Stromal cell of bone marrow (primary cell): Measurements from ENCODE around the gene TTC33.
"Not testable (repeated sequence)": the region's sequence is repeated elsewhere in the genome, so short reads cannot be mapped to it uniquely, and the experiment has no call there.

Experiments
- DNase-seq: peaks from one replicate; pipeline ENCODE4 v3.0.0-alpha.2; 2012; ENCODE audit warnings: low read depth

The TTC33 gene

GRCh38 chr5:40716590-40716989 is 39.2 kb downstream of the TTC33 start:
- no peak for DNase-seq

GRCh38 chr5:40716000-40716399 is 39.8 kb downstream of the TTC33 start:
- DNase-seq, result no peak

GRCh38 chr5:40714001-40714400 is 41.8 kb downstream of the TTC33 start:
- DNase-seq, result no peak

- DNase-seq, result not testable (repeated sequence)
Observed at GRCh38 chr5:40710575-40710974, 45.2 kb downstream of the TTC33 start.

- DNase-seq, result not testable (repeated sequence)
Observed at GRCh38 chr5:40705484-40705883, 50.3 kb downstream of the TTC33 start.

GRCh38 chr5:40702027-40702426 is 53.7 kb downstream of the TTC33 start:
- DNase-seq, result not testable (repeated sequence)

- DNase-seq, result no peak
Observed at GRCh38 chr5:40700116-40700782, 55.5 kb downstream of the TTC33 start.

GRCh38 chr5:40694433-40694832 is 61.3 kb downstream of the TTC33 start:
- no peak for DNase-seq

GRCh38 chr5:40691894-40692293 is 63.9 kb downstream of the TTC33 start:
- DNase-seq, result no peak

GRCh38 chr5:40690267-40690666 is 65.5 kb downstream of the TTC33 start:
- no peak for DNase-seq

- peak; percentile 96 for DNase-seq
Observed at GRCh38 chr5:40689438-40689837, 66.3 kb downstream of the TTC33 start.

GRCh38 chr5:40688996-40689395 is 66.8 kb downstream of the TTC33 start:
- no peak for DNase-seq

GRCh38 chr5:40688127-40688761 is 67.5 kb downstream of the TTC33 start:
- DNase-seq, result peak; percentile 77

GRCh38 chr5:40687321-40687720 is 68.4 kb downstream of the TTC33 start:
- no peak for DNase-seq

- no peak for DNase-seq
Observed at GRCh38 chr5:40685976-40686486, 69.7 kb downstream of the TTC33 start.

- no peak for DNase-seq
Observed at GRCh38 chr5:40685193-40685592, 70.6 kb downstream of the TTC33 start.

GRCh38 chr5:40683305-40683704 is 72.5 kb downstream of the TTC33 start:
- DNase-seq, result no peak

- DNase-seq, result no peak
Observed at GRCh38 chr5:40682154-40683017, 73.4 kb downstream of the TTC33 start.

GRCh38 chr5:40681363-40682153 is 74.2 kb downstream of the TTC33 start:
- no peak for DNase-seq

GRCh38 chr5:40680741-40681362 is 74.9 kb downstream of the TTC33 start:
- DNase-seq, result no peak

- no peak for DNase-seq
Observed at GRCh38 chr5:40679913-40680681, 75.7 kb downstream of the TTC33 start, which contains the start of gene PTGER4. Gene PTGER4 (plus strand): TSS chr5:40679915. CDS start chr5:40680994, 1,079 bp downstream.
